Measurements from ENCODE around the gene ATRNL1. TPM values are rescaled to one million over a fixed set of nuclear protein-coding genes. Genes with fewer than 3 reads are reported as not detected.

The ATRNL1 gene
- total RNA-seq, 1 donor from 2014 or later: 1.6 TPM

- DNase-seq: no peak
- intact Hi-C loops (cut with micrococcal nuclease): no loop called here
- no peak for ATAC-seq
These were observed 758.5 kb downstream of the ATRNL1 start for GRCh38 chr10:115851695-115852094.

GRCh38 chr10:115854740-115855435 lies 761.7 kb downstream of the ATRNL1 start:
- intact Hi-C loops (cut with micrococcal nuclease): no loop called here
- ATAC-seq (no peak), DNase-seq (no peak)

GRCh38 chr10:115856580-115856979 lies 763.4 kb downstream of the ATRNL1 start:
- no peak for ATAC-seq
- DNase-seq: no peak
- intact Hi-C loops (cut with micrococcal nuclease): no loop called here

GRCh38 chr10:115857856-115858255 lies 764.7 kb downstream of the ATRNL1 start:
- ATAC-seq: no peak
- intact Hi-C loops (cut with micrococcal nuclease): no loop called here
- no peak for DNase-seq

GRCh38 chr10:115860182-115861107 lies 767.3 kb downstream of the ATRNL1 start:
- no peak for DNase-seq
- no peak for ATAC-seq
- intact Hi-C loops (cut with micrococcal nuclease): no loop called here

GRCh38 chr10:115861455-115861854 lies 768.3 kb downstream of the ATRNL1 start:
- DNase-seq: no peak
- ATAC-seq: no peak
- intact Hi-C loops (cut with micrococcal nuclease): no loop called here

GRCh38 chr10:115861864-115862263 lies 768.7 kb downstream of the ATRNL1 start:
- no peak for DNase-seq
- no peak for ATAC-seq
- intact Hi-C loops (cut with micrococcal nuclease): no loop called here

- intact Hi-C loops (cut with micrococcal nuclease): no loop called here
- ATAC-seq: no peak
- no peak for DNase-seq
These were observed 773.0 kb downstream of the ATRNL1 start for GRCh38 chr10:115866174-115866573.

GRCh38 chr10:115866691-115867090 lies 773.5 kb downstream of the ATRNL1 start:
- no peak for DNase-seq
- ATAC-seq: no peak

GRCh38 chr10:115867305-115867704 lies 774.1 kb downstream of the ATRNL1 start:
- DNase-seq (no peak), ATAC-seq (no peak)
- intact Hi-C loops (cut with micrococcal nuclease): no loop called here

More at GRCh38 chr10:115866691-115867090, 773.5 kb downstream of the ATRNL1 start:
- intact Hi-C loops (cut with micrococcal nuclease): no loop called here

- DNase-seq (no peak), ATAC-seq (no peak)
- intact Hi-C loops (cut with micrococcal nuclease): no loop called here
These were observed 778.7 kb downstream of the ATRNL1 start for GRCh38 chr10:115871855-115872254.

- intact Hi-C loops (cut with micrococcal nuclease): no loop called here
- DNase-seq (no peak), ATAC-seq (no peak)
These were observed 782.0 kb downstream of the ATRNL1 start for GRCh38 chr10:115875172-115875571.

GRCh38 chr10:115879372-115880089 lies 786.4 kb downstream of the ATRNL1 start:
- DNase-seq (no peak), ATAC-seq (no peak)
- intact Hi-C loops (cut with micrococcal nuclease): no loop called here

GRCh38 chr10:115882021-115882420 lies 788.9 kb downstream of the ATRNL1 start:
- no peak for DNase-seq
- ATAC-seq: no peak
- intact Hi-C loops (cut with micrococcal nuclease): no loop called here

- intact Hi-C loops (cut with micrococcal nuclease): no loop called here
- ATAC-seq: no peak
- DNase-seq: no peak
These were observed 790.2 kb downstream of the ATRNL1 start for GRCh38 chr10:115883372-115883771.

- DNase-seq (no peak), ATAC-seq (no peak)
- intact Hi-C loops (cut with micrococcal nuclease): no loop called here
These were observed 791.2 kb downstream of the ATRNL1 start for GRCh38 chr10:115884331-115884730.

- no peak for DNase-seq
- intact Hi-C loops (cut with micrococcal nuclease): no loop called here
- no peak for ATAC-seq
These were observed 802.0 kb downstream of the ATRNL1 start for GRCh38 chr10:115895166-115895565.

- no peak for ATAC-seq
- intact Hi-C loops (cut with micrococcal nuclease): no loop called here
- no peak for DNase-seq
These were observed 805.1 kb downstream of the ATRNL1 start for GRCh38 chr10:115898242-115898641.

- ATAC-seq (no peak), DNase-seq (no peak)
- intact Hi-C loops (cut with micrococcal nuclease): no loop called here
These were observed 809.4 kb downstream of the ATRNL1 start for GRCh38 chr10:115902596-115902995.

- ATAC-seq: no peak
- no peak for DNase-seq
- intact Hi-C loops (cut with micrococcal nuclease): no loop called here
These were observed 810.0 kb downstream of the ATRNL1 start for GRCh38 chr10:115903207-115903606.

Measured in left ventricle myocardium superior (tissue), 1 donor.